ENCODE results near the gene ASPHD1. TPM values are rescaled to one million over a fixed set of nuclear protein-coding genes. Genes with fewer than 3 reads are reported as not detected.

ASPHD1 gene, protein sequence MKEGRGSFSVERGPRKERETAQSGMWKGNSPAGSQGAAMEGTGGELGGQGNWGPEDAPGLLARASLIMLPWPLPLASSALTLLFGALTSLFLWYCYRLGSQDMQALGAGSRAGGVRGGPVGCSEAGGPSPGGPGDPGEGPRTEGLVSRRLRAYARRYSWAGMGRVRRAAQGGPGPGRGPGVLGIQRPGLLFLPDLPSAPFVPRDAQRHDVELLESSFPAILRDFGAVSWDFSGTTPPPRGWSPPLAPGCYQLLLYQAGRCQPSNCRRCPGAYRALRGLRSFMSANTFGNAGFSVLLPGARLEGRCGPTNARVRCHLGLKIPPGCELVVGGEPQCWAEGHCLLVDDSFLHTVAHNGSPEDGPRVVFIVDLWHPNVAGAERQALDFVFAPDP
- 29.0 and 35.1 TPM in 2 replicates for polyA plus RNA-seq (2012; rRNA removed)
- polyA plus RNA-seq (2012; cell fraction: cytosol; rRNA removed) = 20.0 and 24.9 TPM in 2 replicates
- 33.8 and 38.6 TPM in 2 replicates for polyA plus RNA-seq (2012; cell fraction: nucleus; rRNA removed)

DNA sequence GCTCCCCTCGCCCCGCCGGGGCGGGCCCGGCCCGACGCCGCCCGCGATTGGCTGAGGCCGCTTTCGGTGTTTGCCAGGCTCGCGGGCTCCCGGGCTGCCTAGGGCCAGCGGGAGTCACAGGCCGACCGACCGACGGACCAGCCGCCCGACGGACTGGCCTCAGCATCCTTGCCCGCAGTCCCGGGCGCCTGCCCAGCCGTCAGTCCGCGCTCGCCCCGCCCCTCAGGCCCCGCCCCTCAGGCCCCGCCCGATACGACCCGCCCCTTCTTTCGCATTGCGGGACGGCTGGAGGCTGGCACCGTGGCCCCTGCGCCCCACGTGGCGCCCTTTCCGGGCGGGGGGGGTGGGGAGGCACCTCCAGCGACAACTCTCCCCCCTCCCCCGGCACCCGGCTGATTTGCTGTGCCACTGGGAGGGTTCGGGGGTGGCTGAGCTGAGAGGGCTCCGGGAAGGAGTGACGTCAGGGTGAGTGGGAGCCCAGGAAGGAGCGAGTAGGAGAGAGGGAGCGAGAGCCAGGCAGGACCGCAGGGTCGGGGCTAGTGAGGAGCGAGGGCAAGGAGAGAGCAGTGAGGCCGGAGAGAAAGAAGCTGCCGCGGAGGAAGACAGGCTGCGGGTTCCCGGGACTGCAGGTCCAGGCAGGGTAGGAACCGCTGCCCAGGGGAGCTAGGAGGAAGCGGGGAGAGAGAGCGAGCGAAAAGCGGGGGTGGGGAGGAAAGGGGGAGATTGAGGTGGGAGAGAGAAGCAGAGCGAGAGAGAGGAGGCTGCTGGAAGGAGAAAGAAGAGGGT, at the start of gene ASPHD1:
Gene ASPHD1, plus strand, starts transcription at position 387 of the 786 bp plus-strand sequence. CDS start 484 bp downstream, outside the sequence.
- ChIA-PET POLR2A (interaction anchor here (0.7 to 3.2 kb wide), 11 partner anchors 11 to 132 kb away, joined by 3 to 12 read pairs (median 3); partner anchors contain the start of genes HIRIP3, KCTD13, KIF22 and PAGR1), CTCF (interaction anchor here (0.9 to 3.3 kb wide), 17 partner anchors 9 to 132 kb away, joined by 3 to 14 read pairs (median 4); partner anchors contain the start of genes KCTD13, KIF22, PAGR1 and PRRT2)
- Histone ChIP-seq H3K4me3 (ENCODE audit: low read depth in 2 of 2, low read length in 1 of 2) (peak within 1 kb of the TSS; percentile 54 to 89), H3K36me3 (replicated peaks in 1 of 2; ENCODE audit: control insufficient read depth in 1 of 2, insufficient read depth in 2 of 2, low read length in 1 of 2) (peaks cover 3 to 4% of the 10 kb centered on the region in 2 experiments), H4K20me1 (ENCODE audit: insufficient read depth) (0 out of 2 replicates have a peak, but pooled peaks cover 3% of the 10 kb centered on the region), H3K9me3 (no peaks in the 10 kb centered on the region), H3K9ac (peak within 1 kb of the TSS; percentile 87), H3K9me2 (no peaks in the 10 kb centered on the region), H2AFZ (ENCODE audit: low read depth) (peak within 1 kb of the TSS; percentile 96), H3K4me1 (ENCODE audit: control insufficient read depth in 1 of 2, insufficient read depth in 2 of 2, low read depth in 1 of 2, low read length in 1 of 2) (peaks cover 0 to 20% of the 10 kb centered on the region in 2 experiments; a peak in 1 of 4 replicates), H3K27me3 (ENCODE audit: insufficient read depth) (no peaks in the 10 kb centered on the region), H3K79me2 (ENCODE audit: insufficient read depth) (peaks cover 39% of the 10 kb centered on the region), H3F3A (replicated peaks; ENCODE audit: insufficient read depth) (peaks cover 15% of the 10 kb centered on the region), H3K27ac (ENCODE audit: low read depth in 2 of 2, low read length in 1 of 2) (peak within 1 kb of the TSS; percentile 90 to 94), H3K4me2 (peak within 1 kb of the TSS; percentile 100)
- DNase-seq = peak; percentile 92
- 1% methylated on average over 29 of the region's 67 CpGs for WGBS (ENCODE audit: low lambda C conversion rate)
- TF ChIP-seq ELF1 (IDR thresholded peaks at IDR 0.05) (peak; percentile 43; the same call in 1 of the 2 replicates), MXI1 (IDR thresholded peaks at IDR 0.05; ENCODE audit: low read depth, low read length) (peak; percentile 91), RFX5 (IDR thresholded peaks at IDR 0.05; ENCODE audit: low read length) (no peak), POLR2AphosphoS5 (IDR thresholded peaks at IDR 0.05; ENCODE audit: low read depth, low read length) (peak; percentile 52), MEF2A (IDR thresholded peaks at IDR 0.05; ENCODE audit: borderline replicate concordance, low read depth) (no peak), NRF1 (IDR thresholded peaks at IDR 0.05; ENCODE audit: low read depth, low read length) (no peak), JUND (IDR thresholded peaks at IDR 0.05) (no peak; the same call in 1 of the 2 replicates), TAF1 (IDR thresholded peaks at IDR 0.05; ENCODE audit: borderline replicate concordance, low read depth, low read length) (peak; percentile 66; the same call in 1 of the 2 replicates), GATA2 (CRISPR knock-in tag; IDR thresholded peaks at IDR 0.05) (no peak), SIN3A (IDR thresholded peaks at IDR 0.05; ENCODE audit: borderline replicate concordance, low read depth, low read length) (peak; percentile 43; the same call in 1 of the 2 replicates), EP300 (IDR thresholded peaks at IDR 0.05; ENCODE audit: borderline replicate concordance in 1 of 2, low read depth in 1 of 2, low read length in 1 of 2) (no peak), TEAD4 (IDR thresholded peaks at IDR 0.05; ENCODE audit: borderline replicate concordance, insufficient read depth) (no peak), RAD21 (IDR thresholded peaks at IDR 0.05; ENCODE audit: low read length) (no peak), FOSL2 (IDR thresholded peaks at IDR 0.05; ENCODE audit: borderline replicate concordance, low read depth) (no peak), CHD2 (IDR thresholded peaks at IDR 0.05; ENCODE audit: low read length, partially characterized antibody) (peak; percentile 54)
- TF ChIP-seq, protein P1, sequence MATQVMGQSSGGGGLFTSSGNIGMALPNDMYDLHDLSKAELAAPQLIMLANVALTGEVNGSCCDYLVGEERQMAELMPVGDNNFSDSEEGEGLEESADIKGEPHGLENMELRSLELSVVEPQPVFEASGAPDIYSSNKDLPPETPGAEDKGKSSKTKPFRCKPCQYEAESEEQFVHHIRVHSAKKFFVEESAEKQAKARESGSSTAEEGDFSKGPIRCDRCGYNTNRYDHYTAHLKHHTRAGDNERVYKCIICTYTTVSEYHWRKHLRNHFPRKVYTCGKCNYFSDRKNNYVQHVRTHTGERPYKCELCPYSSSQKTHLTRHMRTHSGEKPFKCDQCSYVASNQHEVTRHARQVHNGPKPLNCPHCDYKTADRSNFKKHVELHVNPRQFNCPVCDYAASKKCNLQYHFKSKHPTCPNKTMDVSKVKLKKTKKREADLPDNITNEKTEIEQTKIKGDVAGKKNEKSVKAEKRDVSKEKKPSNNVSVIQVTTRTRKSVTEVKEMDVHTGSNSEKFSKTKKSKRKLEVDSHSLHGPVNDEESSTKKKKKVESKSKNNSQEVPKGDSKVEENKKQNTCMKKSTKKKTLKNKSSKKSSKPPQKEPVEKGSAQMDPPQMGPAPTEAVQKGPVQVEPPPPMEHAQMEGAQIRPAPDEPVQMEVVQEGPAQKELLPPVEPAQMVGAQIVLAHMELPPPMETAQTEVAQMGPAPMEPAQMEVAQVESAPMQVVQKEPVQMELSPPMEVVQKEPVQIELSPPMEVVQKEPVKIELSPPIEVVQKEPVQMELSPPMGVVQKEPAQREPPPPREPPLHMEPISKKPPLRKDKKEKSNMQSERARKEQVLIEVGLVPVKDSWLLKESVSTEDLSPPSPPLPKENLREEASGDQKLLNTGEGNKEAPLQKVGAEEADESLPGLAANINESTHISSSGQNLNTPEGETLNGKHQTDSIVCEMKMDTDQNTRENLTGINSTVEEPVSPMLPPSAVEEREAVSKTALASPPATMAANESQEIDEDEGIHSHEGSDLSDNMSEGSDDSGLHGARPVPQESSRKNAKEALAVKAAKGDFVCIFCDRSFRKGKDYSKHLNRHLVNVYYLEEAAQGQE (IDR thresholded peaks at IDR 0.05; ENCODE audit: low read depth, low read length) = peak; percentile 64; the same call in 1 of the 2 replicates
- TF ChIP-seq, protein P2, sequence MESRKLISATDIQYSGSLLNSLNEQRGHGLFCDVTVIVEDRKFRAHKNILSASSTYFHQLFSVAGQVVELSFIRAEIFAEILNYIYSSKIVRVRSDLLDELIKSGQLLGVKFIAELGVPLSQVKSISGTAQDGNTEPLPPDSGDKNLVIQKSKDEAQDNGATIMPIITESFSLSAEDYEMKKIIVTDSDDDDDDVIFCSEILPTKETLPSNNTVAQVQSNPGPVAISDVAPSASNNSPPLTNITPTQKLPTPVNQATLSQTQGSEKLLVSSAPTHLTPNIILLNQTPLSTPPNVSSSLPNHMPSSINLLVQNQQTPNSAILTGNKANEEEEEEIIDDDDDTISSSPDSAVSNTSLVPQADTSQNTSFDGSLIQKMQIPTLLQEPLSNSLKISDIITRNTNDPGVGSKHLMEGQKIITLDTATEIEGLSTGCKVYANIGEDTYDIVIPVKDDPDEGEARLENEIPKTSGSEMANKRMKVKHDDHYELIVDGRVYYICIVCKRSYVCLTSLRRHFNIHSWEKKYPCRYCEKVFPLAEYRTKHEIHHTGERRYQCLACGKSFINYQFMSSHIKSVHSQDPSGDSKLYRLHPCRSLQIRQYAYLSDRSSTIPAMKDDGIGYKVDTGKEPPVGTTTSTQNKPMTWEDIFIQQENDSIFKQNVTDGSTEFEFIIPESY (IDR thresholded peaks at IDR 0.05; ENCODE audit: borderline replicate concordance, low read depth) = no peak
- TF ChIP-seq, protein P3, sequence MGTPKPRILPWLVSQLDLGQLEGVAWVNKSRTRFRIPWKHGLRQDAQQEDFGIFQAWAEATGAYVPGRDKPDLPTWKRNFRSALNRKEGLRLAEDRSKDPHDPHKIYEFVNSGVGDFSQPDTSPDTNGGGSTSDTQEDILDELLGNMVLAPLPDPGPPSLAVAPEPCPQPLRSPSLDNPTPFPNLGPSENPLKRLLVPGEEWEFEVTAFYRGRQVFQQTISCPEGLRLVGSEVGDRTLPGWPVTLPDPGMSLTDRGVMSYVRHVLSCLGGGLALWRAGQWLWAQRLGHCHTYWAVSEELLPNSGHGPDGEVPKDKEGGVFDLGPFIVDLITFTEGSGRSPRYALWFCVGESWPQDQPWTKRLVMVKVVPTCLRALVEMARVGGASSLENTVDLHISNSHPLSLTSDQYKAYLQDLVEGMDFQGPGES (IDR thresholded peaks at IDR 0.05; ENCODE audit: low read depth, low read length) = no peak
- TF ChIP-seq, protein P4, sequence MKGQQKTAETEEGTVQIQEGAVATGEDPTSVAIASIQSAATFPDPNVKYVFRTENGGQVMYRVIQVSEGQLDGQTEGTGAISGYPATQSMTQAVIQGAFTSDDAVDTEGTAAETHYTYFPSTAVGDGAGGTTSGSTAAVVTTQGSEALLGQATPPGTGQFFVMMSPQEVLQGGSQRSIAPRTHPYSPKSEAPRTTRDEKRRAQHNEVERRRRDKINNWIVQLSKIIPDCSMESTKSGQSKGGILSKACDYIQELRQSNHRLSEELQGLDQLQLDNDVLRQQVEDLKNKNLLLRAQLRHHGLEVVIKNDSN (IDR thresholded peaks at IDR 0.05; ENCODE audit: borderline replicate concordance, low read depth) = peak; percentile 78; the same call in 1 of the 2 replicates
- TF ChIP-seq, protein P5, sequence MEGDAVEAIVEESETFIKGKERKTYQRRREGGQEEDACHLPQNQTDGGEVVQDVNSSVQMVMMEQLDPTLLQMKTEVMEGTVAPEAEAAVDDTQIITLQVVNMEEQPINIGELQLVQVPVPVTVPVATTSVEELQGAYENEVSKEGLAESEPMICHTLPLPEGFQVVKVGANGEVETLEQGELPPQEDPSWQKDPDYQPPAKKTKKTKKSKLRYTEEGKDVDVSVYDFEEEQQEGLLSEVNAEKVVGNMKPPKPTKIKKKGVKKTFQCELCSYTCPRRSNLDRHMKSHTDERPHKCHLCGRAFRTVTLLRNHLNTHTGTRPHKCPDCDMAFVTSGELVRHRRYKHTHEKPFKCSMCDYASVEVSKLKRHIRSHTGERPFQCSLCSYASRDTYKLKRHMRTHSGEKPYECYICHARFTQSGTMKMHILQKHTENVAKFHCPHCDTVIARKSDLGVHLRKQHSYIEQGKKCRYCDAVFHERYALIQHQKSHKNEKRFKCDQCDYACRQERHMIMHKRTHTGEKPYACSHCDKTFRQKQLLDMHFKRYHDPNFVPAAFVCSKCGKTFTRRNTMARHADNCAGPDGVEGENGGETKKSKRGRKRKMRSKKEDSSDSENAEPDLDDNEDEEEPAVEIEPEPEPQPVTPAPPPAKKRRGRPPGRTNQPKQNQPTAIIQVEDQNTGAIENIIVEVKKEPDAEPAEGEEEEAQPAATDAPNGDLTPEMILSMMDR (IDR thresholded peaks at IDR 0.05) = no peak

Data from SK-N-SH (cell line).